BE2C (cell line): ENCODE results near the gene RGS8. TPM values are rescaled to one million over a fixed set of nuclear protein-coding genes. Genes with fewer than 3 reads are reported as not detected.

Experiments
- DNase-seq: peaks from one replicate; pipeline ENCODE4 v3.0.0-alpha.2; 2020
- H3K27me3 ChIP-seq: fragments of 250-450 bp; sonication (Bioruptor Pico); 2 replicates; pipeline ENCODE4 v1.5.1; 2020; ENCODE audit warnings: mild to moderate bottlenecking
- H3K36me3 ChIP-seq: fragments of 250-450 bp; sonication (Bioruptor Pico); 2 replicates; pipeline ENCODE4 v1.5.1; 2020; ENCODE audit warnings: mild to moderate bottlenecking
- H3K4me1 ChIP-seq: fragments of 250-450 bp; sonication (Bioruptor Pico); 2 replicates; pipeline ENCODE4 v1.5.1; 2020
- H3K4me3 ChIP-seq: 2 replicates; pipeline ENCODE4 v1.5.1; 2011; ENCODE audit warnings: low read depth, low read length
- H3K9me3 ChIP-seq: fragments of 250-450 bp; sonication (Bioruptor Pico); 2 replicates; pipeline ENCODE4 v1.5.1; 2020
- polyA plus RNA-seq: library from polyadenylated mRNA; unstranded; fragments of >200 nt; gene quantifications from one replicate; pipeline ENCODE4 v1.2.1, GENCODE V29; 2012; ENCODE audit warnings: low read depth, missing spikeins; ENCODE audit not compliant: insufficient read length, insufficient read depth
- TF ChIP-seq, protein P1 (sequence below): IDR thresholded peaks from 2 replicates; pipeline ENCODE4 v1.5.1; 2012; ENCODE audit warnings: mild to moderate bottlenecking, low read depth, low read length

Gene RGS8, protein sequence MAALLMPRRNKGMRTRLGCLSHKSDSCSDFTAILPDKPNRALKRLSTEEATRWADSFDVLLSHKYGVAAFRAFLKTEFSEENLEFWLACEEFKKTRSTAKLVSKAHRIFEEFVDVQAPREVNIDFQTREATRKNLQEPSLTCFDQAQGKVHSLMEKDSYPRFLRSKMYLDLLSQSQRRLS
- polyA plus RNA-seq: 4.9 TPM

DNA sequence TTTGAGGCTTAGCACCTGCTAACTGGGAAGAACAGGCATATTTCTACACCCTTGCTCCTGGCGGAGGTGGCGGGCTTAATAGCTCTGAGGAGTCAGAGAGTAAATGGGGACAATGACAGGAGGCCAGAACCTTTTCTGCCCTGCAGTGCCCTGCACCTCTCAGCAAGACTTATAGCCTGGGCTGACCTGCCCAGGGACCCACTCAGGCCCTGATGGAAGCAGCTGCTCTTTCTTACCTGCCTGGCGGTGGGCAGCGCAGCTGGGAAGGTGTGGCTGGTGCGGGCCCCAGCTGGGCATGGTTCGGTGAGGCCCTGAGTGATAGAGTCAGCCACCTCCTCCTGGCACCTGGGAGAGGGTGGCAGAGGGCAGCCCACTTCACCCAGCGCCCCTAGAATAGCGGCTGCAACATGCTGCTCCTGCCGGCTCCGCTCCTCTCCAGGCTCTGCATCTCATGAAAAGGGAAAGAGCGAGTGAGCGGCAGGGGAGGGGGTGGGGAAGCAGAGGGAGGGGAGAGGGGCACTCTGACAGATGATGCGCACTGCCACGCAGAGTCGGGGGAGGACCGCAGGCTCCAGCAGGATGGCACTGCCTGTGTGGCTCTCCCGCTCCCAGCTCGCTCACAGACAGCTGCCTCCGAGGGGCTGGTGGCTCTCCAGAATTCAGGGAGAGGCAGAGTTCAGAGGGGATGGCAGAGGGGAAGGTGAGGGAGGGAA lies at the start of gene RGS8:
Gene RGS8 (minus strand): TSS at position 472 of the 713 bp plus-strand sequence. CDS start 14,938 bp downstream, outside the sequence.
- DNase-seq: no peak
- Histone ChIP-seq H3K9me3 (no peaks in the 10 kb centered on the region), H3K4me3 (no peak within 1 kb of the TSS), H3K27me3 (no peaks in the 10 kb centered on the region), H3K36me3 (no peaks in the 10 kb centered on the region), H3K4me1 (peaks cover 14% of the 10 kb centered on the region)
- TF ChIP-seq, protein P1, sequence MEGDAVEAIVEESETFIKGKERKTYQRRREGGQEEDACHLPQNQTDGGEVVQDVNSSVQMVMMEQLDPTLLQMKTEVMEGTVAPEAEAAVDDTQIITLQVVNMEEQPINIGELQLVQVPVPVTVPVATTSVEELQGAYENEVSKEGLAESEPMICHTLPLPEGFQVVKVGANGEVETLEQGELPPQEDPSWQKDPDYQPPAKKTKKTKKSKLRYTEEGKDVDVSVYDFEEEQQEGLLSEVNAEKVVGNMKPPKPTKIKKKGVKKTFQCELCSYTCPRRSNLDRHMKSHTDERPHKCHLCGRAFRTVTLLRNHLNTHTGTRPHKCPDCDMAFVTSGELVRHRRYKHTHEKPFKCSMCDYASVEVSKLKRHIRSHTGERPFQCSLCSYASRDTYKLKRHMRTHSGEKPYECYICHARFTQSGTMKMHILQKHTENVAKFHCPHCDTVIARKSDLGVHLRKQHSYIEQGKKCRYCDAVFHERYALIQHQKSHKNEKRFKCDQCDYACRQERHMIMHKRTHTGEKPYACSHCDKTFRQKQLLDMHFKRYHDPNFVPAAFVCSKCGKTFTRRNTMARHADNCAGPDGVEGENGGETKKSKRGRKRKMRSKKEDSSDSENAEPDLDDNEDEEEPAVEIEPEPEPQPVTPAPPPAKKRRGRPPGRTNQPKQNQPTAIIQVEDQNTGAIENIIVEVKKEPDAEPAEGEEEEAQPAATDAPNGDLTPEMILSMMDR: no peak

DNA sequence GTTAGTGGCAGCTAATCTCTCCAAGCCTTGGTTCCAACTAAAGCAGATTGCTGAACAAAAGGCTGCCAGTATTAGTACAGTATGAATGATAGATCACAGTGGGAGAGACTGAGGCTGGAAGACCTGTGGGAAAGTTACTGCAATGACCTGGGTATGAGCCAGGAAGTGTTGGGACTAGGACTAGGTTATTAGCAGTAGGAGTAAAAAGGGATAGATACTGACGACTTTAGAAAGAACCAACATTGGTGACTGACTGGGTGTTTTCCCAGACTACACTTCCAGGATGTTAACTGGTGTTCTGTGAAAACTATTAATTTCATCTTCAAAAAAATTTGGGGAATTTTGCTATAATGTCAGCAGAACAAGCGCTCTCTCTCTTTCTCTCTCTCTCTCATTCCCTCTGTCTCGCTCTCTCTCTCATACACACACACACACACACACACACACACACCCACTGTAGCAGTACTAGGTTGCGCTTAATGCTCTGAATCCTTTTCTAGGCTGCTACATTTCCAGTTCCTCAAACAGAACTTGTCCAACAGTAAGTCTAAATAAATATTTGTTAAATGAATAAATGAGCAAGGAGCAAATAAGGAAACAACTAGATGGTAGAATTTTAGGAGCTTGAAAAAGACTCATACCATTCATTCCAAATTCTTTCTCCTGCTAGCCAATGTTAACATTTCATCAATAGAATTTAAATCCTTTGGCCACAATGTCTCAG lies 47.6 kb upstream of the RGS8 start:
- DNase-seq: no peak
- Histone ChIP-seq H3K36me3 (no peaks in the 10 kb centered on the region), H3K4me1 (peaks cover 6% of the 10 kb centered on the region), H3K9me3 (0 out of 2 replicates have a peak, but pooled peaks cover 4% of the 10 kb centered on the region), H3K4me3 (no peak overlapping the region), H3K27me3 (no peaks in the 10 kb centered on the region)
- TF ChIP-seq, protein P1: no peak

DNA sequence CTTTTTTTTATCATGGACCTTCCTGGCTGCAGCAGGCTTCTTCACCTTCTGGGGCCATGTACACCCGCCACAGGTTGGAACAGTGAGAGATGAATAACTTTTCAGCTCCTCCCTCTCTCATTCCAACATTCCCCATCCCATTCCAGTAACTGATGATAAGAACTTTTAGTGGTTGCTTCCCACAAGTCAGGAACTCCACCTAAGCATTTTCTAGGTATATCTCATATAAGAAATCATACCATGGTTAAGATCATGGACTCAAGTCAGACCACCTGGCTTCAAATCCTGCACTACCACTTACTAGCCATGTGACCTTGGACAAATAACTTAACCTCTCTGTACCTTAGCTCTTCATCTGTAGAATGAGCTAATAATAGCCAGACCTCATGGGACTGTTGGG lies 42.5 kb upstream of the RGS8 start:
- Histone ChIP-seq H3K4me1 (no peaks in the 10 kb centered on the region; the same call in 1 of the 2 replicates), H3K9me3 (no peaks in the 10 kb centered on the region), H3K36me3 (no peaks in the 10 kb centered on the region), H3K27me3 (no peaks in the 10 kb centered on the region), H3K4me3 (no peak overlapping the region)
- no peak for DNase-seq
- TF ChIP-seq, protein P1: no peak

DNA sequence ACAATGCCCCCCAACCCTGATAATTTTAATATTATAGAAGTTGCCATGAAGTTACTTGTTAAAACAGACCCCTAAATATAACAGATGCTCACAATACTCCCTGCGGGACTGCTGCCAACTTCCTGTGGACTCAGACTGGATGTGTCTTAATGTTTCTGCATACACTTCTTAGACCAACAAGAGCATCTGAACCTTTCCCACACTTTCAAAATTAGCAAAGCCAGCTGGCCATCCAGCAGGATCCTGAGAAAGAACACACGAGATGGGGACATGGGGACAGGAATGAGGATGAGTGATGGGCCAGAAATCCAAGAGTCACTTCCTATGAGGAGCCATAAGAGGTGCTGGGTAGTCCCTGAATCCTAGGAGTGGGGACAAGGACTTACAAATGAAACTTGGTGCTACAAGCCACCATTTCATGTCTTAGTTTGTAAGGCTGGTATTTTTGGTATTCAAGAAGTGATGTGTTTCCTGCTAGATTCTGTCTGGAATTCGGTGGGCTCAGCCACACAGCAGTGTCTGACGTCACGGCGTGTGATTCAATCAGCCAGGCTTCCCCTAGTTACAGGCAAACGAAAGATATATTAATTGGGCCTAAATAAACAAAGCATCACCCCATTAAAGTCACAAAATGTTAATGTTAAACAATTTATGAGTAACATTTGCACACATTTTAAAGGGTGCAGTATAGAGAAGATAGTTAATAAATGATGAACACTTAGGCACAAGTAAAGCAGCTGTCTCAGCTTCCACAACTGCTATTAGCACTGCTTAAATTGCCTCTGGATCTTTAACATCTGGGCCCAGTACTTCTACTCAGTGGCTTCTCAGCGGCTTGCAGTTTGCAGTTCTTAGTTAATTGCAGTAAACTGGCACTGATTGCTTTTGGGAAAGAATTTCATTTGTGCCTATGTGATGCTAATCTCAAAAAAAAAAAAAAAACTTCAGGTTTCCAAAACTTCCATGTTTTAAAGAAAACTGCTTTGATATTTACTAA lies 41.2 kb upstream of the RGS8 start:
- Histone ChIP-seq H3K27me3 (no peaks in the 10 kb centered on the region), H3K4me1 (no peaks in the 10 kb centered on the region; the same call in 1 of the 2 replicates), H3K4me3 (no peak overlapping the region), H3K9me3 (no peaks in the 10 kb centered on the region), H3K36me3 (no peaks in the 10 kb centered on the region)
- DNase-seq: no peak
- TF ChIP-seq, protein P1: no peak

DNA sequence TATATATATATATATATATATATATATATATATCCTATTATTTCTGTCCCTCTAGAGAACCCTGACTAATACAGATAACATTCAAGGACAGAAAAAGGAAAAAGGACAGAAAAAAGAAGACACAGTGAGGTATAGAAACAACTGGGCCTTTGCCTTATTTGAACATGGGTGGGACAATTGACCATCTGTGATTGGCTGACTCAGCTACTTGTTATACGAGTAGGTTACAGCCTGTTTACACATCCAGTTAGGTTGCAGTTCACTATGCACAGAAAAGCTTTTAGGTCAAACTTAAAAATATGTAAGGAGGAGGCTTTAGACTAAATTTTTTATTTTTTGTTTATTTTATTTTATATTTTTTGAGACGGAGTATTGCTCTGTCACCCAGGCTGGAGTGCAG lies 39.8 kb upstream of the RGS8 start:
- Histone ChIP-seq H3K4me3 (no peak overlapping the region), H3K9me3 (no peaks in the 10 kb centered on the region), H3K4me1 (no peaks in the 10 kb centered on the region; the same call in 1 of the 2 replicates), H3K36me3 (no peaks in the 10 kb centered on the region), H3K27me3 (no peaks in the 10 kb centered on the region)
- no peak for DNase-seq
- TF ChIP-seq, protein P1: no peak
